ENCODE results near the gene SNX25. TPM values are rescaled to one million over a fixed set of nuclear protein-coding genes. Genes with fewer than 3 reads are reported as not detected.
A peak's percentile ranks its signal among the peaks of the same experiment; 100 is the strongest.

Gene SNX25
- total RNA-seq, 4 donors from 2014 or later, result 19.9 to 23.8 (median 21.5) TPM

DNA sequence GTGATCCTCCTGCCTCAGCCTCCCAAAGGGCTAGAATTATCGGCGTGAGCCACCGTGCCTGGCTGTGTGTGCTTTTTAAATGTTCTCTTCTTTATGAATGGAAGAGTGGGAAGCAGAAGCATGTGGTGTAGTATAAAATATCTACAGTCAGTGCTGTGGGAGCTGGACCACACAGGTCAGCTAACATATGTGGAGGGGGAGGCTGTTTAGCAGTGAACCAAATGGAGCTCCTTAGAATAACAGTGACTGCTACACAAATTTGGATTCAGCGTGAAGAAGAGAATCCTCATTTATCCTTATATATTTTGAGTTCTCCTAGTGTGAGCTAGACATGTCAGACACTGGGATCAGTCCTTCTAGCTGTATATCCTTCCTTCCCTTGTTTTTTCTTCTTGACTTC is 3.2 kb downstream of the SNX25 start:
- intact Hi-C loops (cut with DNase I), result no loop called here
- no peak overlapping the region for H3K4me3 ChIP-seq
- H3K4me1 ChIP-seq, result peaks cover 28 to 51% (median 45%) of the 10 kb centered on the region in 4 donors
- no peaks in the 10 kb centered on the region for H3K36me3 ChIP-seq
- no peak for DNase-seq (ENCODE audit: extremely low spot score)
- no peaks in the 10 kb centered on the region for H3K27me3 ChIP-seq
- no peak for TF ChIP-seq POLR2AphosphoS5 (IDR thresholded peaks at IDR 0.05)
- TF ChIP-seq, protein P1, sequence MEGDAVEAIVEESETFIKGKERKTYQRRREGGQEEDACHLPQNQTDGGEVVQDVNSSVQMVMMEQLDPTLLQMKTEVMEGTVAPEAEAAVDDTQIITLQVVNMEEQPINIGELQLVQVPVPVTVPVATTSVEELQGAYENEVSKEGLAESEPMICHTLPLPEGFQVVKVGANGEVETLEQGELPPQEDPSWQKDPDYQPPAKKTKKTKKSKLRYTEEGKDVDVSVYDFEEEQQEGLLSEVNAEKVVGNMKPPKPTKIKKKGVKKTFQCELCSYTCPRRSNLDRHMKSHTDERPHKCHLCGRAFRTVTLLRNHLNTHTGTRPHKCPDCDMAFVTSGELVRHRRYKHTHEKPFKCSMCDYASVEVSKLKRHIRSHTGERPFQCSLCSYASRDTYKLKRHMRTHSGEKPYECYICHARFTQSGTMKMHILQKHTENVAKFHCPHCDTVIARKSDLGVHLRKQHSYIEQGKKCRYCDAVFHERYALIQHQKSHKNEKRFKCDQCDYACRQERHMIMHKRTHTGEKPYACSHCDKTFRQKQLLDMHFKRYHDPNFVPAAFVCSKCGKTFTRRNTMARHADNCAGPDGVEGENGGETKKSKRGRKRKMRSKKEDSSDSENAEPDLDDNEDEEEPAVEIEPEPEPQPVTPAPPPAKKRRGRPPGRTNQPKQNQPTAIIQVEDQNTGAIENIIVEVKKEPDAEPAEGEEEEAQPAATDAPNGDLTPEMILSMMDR (IDR thresholded peaks at IDR 0.05), result no peak
- TF ChIP-seq POLR2A (IDR thresholded peaks at IDR 0.05; ENCODE audit: low read depth), result no peak
- 91% methylated on average over 4 of the region's 4 CpGs for WGBS
- no peaks in the 10 kb centered on the region for H3K9me3 ChIP-seq
- no peak overlapping the region for H3K27ac ChIP-seq (replicated peaks in 1 of 4)

DNA sequence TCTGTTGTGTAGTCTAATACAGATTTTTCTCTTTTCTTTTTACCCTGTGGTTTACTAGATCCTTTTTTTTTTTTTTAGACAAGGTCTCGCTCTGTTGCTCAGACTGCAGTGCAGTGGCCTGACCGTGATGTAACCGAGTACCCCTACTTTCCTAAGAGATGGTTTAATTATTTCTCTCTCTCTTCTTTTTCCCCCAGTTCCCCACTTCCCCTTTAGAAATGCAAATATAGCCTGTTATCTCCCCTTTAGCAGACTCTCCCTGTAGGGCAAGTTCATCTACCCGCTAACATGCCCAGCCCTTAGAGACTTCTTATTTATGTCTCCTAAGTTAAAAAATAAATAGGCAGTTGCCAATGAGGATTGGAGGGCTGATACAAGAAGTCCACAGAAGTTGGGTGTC is 4.5 kb downstream of the SNX25 start:
- DNase-seq (ENCODE audit: extremely low spot score), result no peak
- no peaks in the 10 kb centered on the region for H3K36me3 ChIP-seq
- H3K9me3 ChIP-seq, result no peaks in the 10 kb centered on the region
- intact Hi-C loops (cut with DNase I), result no loop called here
- no peak overlapping the region for H3K27ac ChIP-seq (replicated peaks in 1 of 4)
- no peak overlapping the region for H3K4me3 ChIP-seq
- no peak for TF ChIP-seq EP300 (IDR thresholded peaks at IDR 0.05)
- no peak for TF ChIP-seq POLR2A (IDR thresholded peaks at IDR 0.05; ENCODE audit: low read depth)
- TF ChIP-seq, protein P1 (IDR thresholded peaks at IDR 0.05), result no peak
- TF ChIP-seq POLR2AphosphoS5 (IDR thresholded peaks at IDR 0.05), result no peak
- peaks cover 25 to 55% (median 47%) of the 10 kb centered on the region in 4 donors for H3K4me1 ChIP-seq
- 80% methylated on average over 4 of the region's 4 CpGs for WGBS
- no peaks in the 10 kb centered on the region for H3K27me3 ChIP-seq

- 59% methylated on average over 2 of the region's 2 CpGs for WGBS
- H3K27me3 ChIP-seq, result no peaks in the 10 kb centered on the region
- H3K4me1 ChIP-seq, result peaks cover 26 to 64% (median 57%) of the 10 kb centered on the region in 4 donors
- TF ChIP-seq EP300 (IDR thresholded peaks at IDR 0.05) (no peak), POLR2A (IDR thresholded peaks at IDR 0.05; ENCODE audit: low read depth) (no peak), POLR2AphosphoS5 (IDR thresholded peaks at IDR 0.05) (no peak)
- TF ChIP-seq, protein P1 (IDR thresholded peaks at IDR 0.05), result no peak
- peak overlapping the region in 3 of 4 donors; percentile 19 to 34 (median 31) for H3K27ac ChIP-seq (replicated peaks in 1 of 4)
- DNase-seq (ENCODE audit: extremely low spot score), result no peak
- H3K4me3 ChIP-seq, result no peak overlapping the region
- intact Hi-C loops (cut with DNase I), result no loop called here
- H3K36me3 ChIP-seq, result no peaks in the 10 kb centered on the region
- no peaks in the 10 kb centered on the region for H3K9me3 ChIP-seq
Observed at GRCh38 chr4:185215261-185215660, 5.9 kb downstream of the SNX25 start.

- intact Hi-C loops (cut with DNase I), result no loop called here
- TF ChIP-seq POLR2AphosphoS5 (IDR thresholded peaks at IDR 0.05) (no peak), EP300 (IDR thresholded peaks at IDR 0.05) (no peak), POLR2A (IDR thresholded peaks at IDR 0.05; ENCODE audit: low read depth) (no peak)
- TF ChIP-seq, protein P1 (IDR thresholded peaks at IDR 0.05), result no peak
- Histone ChIP-seq H3K9me3 (no peaks in the 10 kb centered on the region), H3K27ac (replicated peaks in 1 of 4) (peak overlapping the region in 2 of 4 donors; percentile 17 to 44), H3K4me1 (peaks cover 19 to 49% (median 43%) of the 10 kb centered on the region in 4 donors), H3K27me3 (no peaks in the 10 kb centered on the region), H3K36me3 (no peaks in the 10 kb centered on the region), H3K4me3 (no peak overlapping the region)
- no peak for DNase-seq (ENCODE audit: extremely low spot score)
- 59% methylated on average over 6 of the region's 6 CpGs for WGBS
Observed at GRCh38 chr4:185217408-185217975, 8.1 kb downstream of the SNX25 start.

DNA sequence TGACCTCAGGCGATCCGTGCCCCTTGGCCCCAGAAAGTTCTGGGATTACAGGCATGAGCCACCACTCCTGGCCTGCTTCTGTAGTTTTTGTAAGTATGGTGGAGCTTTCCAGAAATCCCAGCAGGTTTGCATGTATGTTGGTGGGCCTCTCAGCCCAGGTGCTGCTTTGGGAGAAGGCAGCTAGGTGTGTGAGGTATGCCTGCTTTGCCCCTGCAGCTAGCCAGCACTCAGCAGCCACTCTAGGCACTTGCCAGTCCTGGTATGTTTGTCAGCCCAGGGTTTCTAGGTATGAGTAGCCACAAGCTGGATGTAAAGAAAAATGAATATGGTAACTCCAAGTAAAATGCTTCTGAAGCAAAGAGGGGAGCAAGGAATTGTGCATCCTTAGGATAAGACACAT is 8.9 kb downstream of the SNX25 start:
- Histone ChIP-seq H3K4me1 (peaks cover 19 to 52% (median 46%) of the 10 kb centered on the region in 4 donors), H3K36me3 (no peaks in the 10 kb centered on the region), H3K27me3 (no peaks in the 10 kb centered on the region), H3K4me3 (no peak overlapping the region), H3K27ac (replicated peaks in 1 of 4) (no peak overlapping the region), H3K9me3 (no peaks in the 10 kb centered on the region)
- TF ChIP-seq, protein P1 (IDR thresholded peaks at IDR 0.05), result no peak
- no peak for TF ChIP-seq POLR2A (IDR thresholded peaks at IDR 0.05; ENCODE audit: low read depth)
- no peak for TF ChIP-seq EP300 (IDR thresholded peaks at IDR 0.05)
- TF ChIP-seq POLR2AphosphoS5 (IDR thresholded peaks at IDR 0.05), result no peak
- WGBS, result 100% methylated on average over 2 of the region's 2 CpGs
- no peak for DNase-seq (ENCODE audit: extremely low spot score)
- intact Hi-C loops (cut with DNase I), result no loop called here

Data from esophagus muscularis mucosa (tissue), 4 donors.